GM23338 (cell line): ENCODE measurements around the gene TCN2. TPM values are rescaled to one million over a fixed set of nuclear protein-coding genes. Genes with fewer than 3 reads are reported as not detected.

Experiments
- ATAC-seq: fragments of 200-7000 bp; cut with Tn5 transposase; 3 replicates; pipeline ENCODE4 v1.9.1; 2020
- DNase-seq: peaks from one replicate; pipeline ENCODE4 v3.0.0-alpha.2; 2015; ENCODE audit warnings: low spot score
- H2AFZ ChIP-seq: fragments of 200-600 bp; sonication (generic); 2 replicates; pipeline ENCODE4 v1.8.0; 2016; ENCODE audit warnings: antibody characterized with exemption, mild to moderate bottlenecking, moderate library complexity
- H3F3A ChIP-seq: fragments of 200-600 bp; sonication (generic); replicated peaks from 2 replicates; pipeline ENCODE4 v1.8.0; 2017; ENCODE audit warnings: antibody characterized with exemption, mixed run types, low read depth
- H3K27ac ChIP-seq: fragments of 200-600 bp; sonication (generic); 2 replicates; pipeline ENCODE4 v1.6.1; 2016; ENCODE audit warnings: low read depth
- H3K27me3 ChIP-seq: fragments of 200-600 bp; sonication (generic); 2 replicates; pipeline ENCODE4 v1.8.0; 2016; ENCODE audit warnings: mild to moderate bottlenecking, mixed run types, moderate library complexity; ENCODE audit not compliant: insufficient read depth
- H3K36me3 ChIP-seq: fragments of 200-600 bp; sonication (generic); 2 replicates; pipeline ENCODE4 v1.8.0; 2016; ENCODE audit warnings: mild to moderate bottlenecking; ENCODE audit not compliant: insufficient read depth
- H3K4me1 ChIP-seq: fragments of 200-600 bp; sonication (generic); 2 replicates; pipeline ENCODE4 v1.8.0; 2016; ENCODE audit warnings: mild to moderate bottlenecking, moderate library complexity; ENCODE audit not compliant: insufficient read depth
- H3K4me2 ChIP-seq: fragments of 200-600 bp; sonication (generic); 2 replicates; pipeline ENCODE4 v1.7.1; 2017; ENCODE audit warnings: mixed run types
- H3K4me3 ChIP-seq: fragments of 200-600 bp; sonication (generic); 2 replicates; pipeline ENCODE4 v1.6.1; 2016; ENCODE audit warnings: mixed run types
- H3K79me2 ChIP-seq: fragments of 200-600 bp; sonication (generic); replicated peaks from 2 replicates; pipeline ENCODE4 v1.8.0; 2017; ENCODE audit warnings: mild to moderate bottlenecking; ENCODE audit not compliant: insufficient read depth
- H3K9me2 ChIP-seq: fragments of 200-600 bp; sonication (generic); 2 replicates; pipeline ENCODE4 v1.8.0; 2017; ENCODE audit not compliant: insufficient read depth
- H4K20me1 ChIP-seq: fragments of 200-600 bp; sonication (generic); replicated peaks from 2 replicates; pipeline ENCODE4 v1.8.0; 2017; ENCODE audit warnings: mild to moderate bottlenecking; ENCODE audit not compliant: insufficient read depth
- H3K27ac Mint-ChIP-seq: 2 replicates; pipeline ENCODE4 v1.8.0; 2020; ENCODE audit warnings: inconsistent platforms, mild to moderate bottlenecking, moderate library complexity, mixed read lengths
- H3K27me3 Mint-ChIP-seq: 3 replicates; pipeline ENCODE4 v1.8.0; 2022; ENCODE audit warnings: low read depth, mild to moderate bottlenecking, moderate library complexity, mixed read lengths, inconsistent platforms; ENCODE audit not compliant: insufficient read depth, poor library complexity
- H3K36me3 Mint-ChIP-seq: 3 replicates; pipeline ENCODE4 v1.8.0; 2021; ENCODE audit warnings: low read depth, mild to moderate bottlenecking, inconsistent platforms, moderate library complexity, mixed read lengths
- H3K4me1 Mint-ChIP-seq: 3 replicates; pipeline ENCODE4 v1.8.0; 2020; ENCODE audit warnings: mild to moderate bottlenecking, inconsistent platforms, mixed read lengths
- H3K4me3 Mint-ChIP-seq: 3 replicates; pipeline ENCODE4 v1.8.0; 2021; ENCODE audit warnings: moderate library complexity, mild to moderate bottlenecking, inconsistent platforms, mixed read lengths
- H3K9me3 Mint-ChIP-seq: 3 replicates; pipeline ENCODE4 v1.8.0; 2020; ENCODE audit warnings: moderate library complexity, mild to moderate bottlenecking, inconsistent platforms, mixed read lengths
- NANOG ChIP-seq: IDR thresholded peaks from 2 replicates; pipeline ENCODE4 v1.6.1; 2016; ENCODE audit warnings: antibody characterized with exemption, borderline replicate concordance
- POLR2AphosphoS5 ChIP-seq: IDR thresholded peaks from 2 replicates; pipeline ENCODE4 v1.6.1; 2016; ENCODE audit warnings: antibody characterized with exemption, low read depth
- STAT1 ChIP-seq: IDR thresholded peaks from one replicate; pipeline ENCODE4 v1.6.1; 2016; ENCODE audit warnings: antibody characterized with exemption; ENCODE audit not compliant: unreplicated experiment
- ZNF462 ChIP-seq: fragments of 250-450 bp; sonication (Bioruptor Pico); IDR thresholded peaks from 2 replicates; pipeline ENCODE4 v1.5.0; 2020; ENCODE audit warnings: mild to moderate bottlenecking, moderate library complexity
- polyA plus RNA-seq: library from polyadenylated mRNA; unstranded; fragments of >200 nt; fragmentation: Nextera tagmentation; extraction: Ambion mirVana; gene quantifications from 2 replicates; pipeline ENCODE4 v1.2.1, GENCODE V29; 2016
- total RNA-seq: library from RNA; depleted of rRNA; stranded (reverse); fragments of >200 nt; shearing (Covaris generic); gene quantifications from 2 replicates; pipeline ENCODE4 v1.2.3, GENCODE V29; 2014
- TF ChIP-seq, protein P1 (sequence below), 2 experiments: fragments of 200-600 bp in 1 of 2; sonication (generic) in 1 of 2; conservative IDR thresholded peaks; 2 replicates each; pipeline versions ENCODE4 v1.5.1 to v1.6.1; 2016 to 2017; ENCODE audit warnings: antibody characterized with exemption in 2 of 2, low read depth in 2 of 2, mild to moderate bottlenecking in 2 of 2, moderate library complexity in 1 of 2
- TF ChIP-seq, protein P2 (sequence below): IDR thresholded peaks from one replicate; pipeline ENCODE4 v1.6.1; 2018; ENCODE audit warnings: antibody characterized with exemption; ENCODE audit not compliant: unreplicated experiment

TCN2 gene
- total and polyA plus RNA-seq, 2 experiments from 2014 or later, result 12.9 to 38.1 TPM

DNA sequence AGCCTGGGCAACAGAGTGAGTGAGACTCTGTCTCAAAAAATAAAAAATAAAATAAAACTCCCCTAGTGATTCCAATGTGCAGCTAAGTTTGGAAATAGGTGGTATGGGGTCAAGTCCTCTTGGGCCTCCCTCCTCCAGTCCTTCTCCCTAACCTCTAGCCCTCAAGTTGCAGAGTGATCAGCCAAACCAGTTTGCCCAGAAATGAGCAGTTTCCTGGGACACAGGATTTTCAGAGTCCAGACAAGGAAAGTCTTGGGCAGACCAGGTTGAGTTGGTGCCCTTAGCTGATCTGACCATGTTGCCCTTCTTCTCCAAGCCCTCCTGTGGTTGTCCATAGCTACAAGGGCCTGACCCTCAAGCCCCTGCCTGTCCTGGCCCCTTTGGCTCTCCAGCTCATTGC lies 7.9 kb downstream of the TCN2 start:
- Histone ChIP-seq H3K9me2 (no peaks in the 10 kb centered on the region), H4K20me1 (0 out of 2 replicates have a peak, but pooled peaks cover 6% of the 10 kb centered on the region), H3K4me3 (no peak overlapping the region), H2AFZ (no peak overlapping the region), H3F3A (no peaks in the 10 kb centered on the region), H3K4me1 (no peaks in the 10 kb centered on the region), H3K27me3 (no peaks in the 10 kb centered on the region), H3K36me3 (peaks cover 11% of the 10 kb centered on the region), H3K79me2 (no peaks in the 10 kb centered on the region), H3K4me2 (no peak overlapping the region), H3K27ac (no peak overlapping the region)
- no peak overlapping the region for H3K4me3 Mint-ChIP-seq
- no peaks in the 10 kb centered on the region for H3K9me3 Mint-ChIP-seq
- no peak for ATAC-seq
- no peak for DNase-seq
- H3K27me3 Mint-ChIP-seq, result peaks cover 3% of the 10 kb centered on the region
- H3K36me3 Mint-ChIP-seq, result peaks cover 77% of the 10 kb centered on the region
- H3K4me1 Mint-ChIP-seq, result no peaks in the 10 kb centered on the region; the same call in 2 of the 3 replicates
- TF ChIP-seq ZNF462 (CRISPR knock-in tag) (no peak), STAT1 (no peak), POLR2AphosphoS5 (no peak), NANOG (no peak)
- TF ChIP-seq, protein P1, sequence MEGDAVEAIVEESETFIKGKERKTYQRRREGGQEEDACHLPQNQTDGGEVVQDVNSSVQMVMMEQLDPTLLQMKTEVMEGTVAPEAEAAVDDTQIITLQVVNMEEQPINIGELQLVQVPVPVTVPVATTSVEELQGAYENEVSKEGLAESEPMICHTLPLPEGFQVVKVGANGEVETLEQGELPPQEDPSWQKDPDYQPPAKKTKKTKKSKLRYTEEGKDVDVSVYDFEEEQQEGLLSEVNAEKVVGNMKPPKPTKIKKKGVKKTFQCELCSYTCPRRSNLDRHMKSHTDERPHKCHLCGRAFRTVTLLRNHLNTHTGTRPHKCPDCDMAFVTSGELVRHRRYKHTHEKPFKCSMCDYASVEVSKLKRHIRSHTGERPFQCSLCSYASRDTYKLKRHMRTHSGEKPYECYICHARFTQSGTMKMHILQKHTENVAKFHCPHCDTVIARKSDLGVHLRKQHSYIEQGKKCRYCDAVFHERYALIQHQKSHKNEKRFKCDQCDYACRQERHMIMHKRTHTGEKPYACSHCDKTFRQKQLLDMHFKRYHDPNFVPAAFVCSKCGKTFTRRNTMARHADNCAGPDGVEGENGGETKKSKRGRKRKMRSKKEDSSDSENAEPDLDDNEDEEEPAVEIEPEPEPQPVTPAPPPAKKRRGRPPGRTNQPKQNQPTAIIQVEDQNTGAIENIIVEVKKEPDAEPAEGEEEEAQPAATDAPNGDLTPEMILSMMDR (conservative IDR thresholded peaks at IDR 0.05; ENCODE audit: low read depth in 2 of 2), result no peak
- TF ChIP-seq, protein P2, sequence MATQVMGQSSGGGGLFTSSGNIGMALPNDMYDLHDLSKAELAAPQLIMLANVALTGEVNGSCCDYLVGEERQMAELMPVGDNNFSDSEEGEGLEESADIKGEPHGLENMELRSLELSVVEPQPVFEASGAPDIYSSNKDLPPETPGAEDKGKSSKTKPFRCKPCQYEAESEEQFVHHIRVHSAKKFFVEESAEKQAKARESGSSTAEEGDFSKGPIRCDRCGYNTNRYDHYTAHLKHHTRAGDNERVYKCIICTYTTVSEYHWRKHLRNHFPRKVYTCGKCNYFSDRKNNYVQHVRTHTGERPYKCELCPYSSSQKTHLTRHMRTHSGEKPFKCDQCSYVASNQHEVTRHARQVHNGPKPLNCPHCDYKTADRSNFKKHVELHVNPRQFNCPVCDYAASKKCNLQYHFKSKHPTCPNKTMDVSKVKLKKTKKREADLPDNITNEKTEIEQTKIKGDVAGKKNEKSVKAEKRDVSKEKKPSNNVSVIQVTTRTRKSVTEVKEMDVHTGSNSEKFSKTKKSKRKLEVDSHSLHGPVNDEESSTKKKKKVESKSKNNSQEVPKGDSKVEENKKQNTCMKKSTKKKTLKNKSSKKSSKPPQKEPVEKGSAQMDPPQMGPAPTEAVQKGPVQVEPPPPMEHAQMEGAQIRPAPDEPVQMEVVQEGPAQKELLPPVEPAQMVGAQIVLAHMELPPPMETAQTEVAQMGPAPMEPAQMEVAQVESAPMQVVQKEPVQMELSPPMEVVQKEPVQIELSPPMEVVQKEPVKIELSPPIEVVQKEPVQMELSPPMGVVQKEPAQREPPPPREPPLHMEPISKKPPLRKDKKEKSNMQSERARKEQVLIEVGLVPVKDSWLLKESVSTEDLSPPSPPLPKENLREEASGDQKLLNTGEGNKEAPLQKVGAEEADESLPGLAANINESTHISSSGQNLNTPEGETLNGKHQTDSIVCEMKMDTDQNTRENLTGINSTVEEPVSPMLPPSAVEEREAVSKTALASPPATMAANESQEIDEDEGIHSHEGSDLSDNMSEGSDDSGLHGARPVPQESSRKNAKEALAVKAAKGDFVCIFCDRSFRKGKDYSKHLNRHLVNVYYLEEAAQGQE, result no peak
- H3K27ac Mint-ChIP-seq, result peak overlapping the region; percentile 56; the same call in 1 of the 2 replicates
